Measurements from ENCODE around the gene NPHS2. TPM values are rescaled to one million over a fixed set of nuclear protein-coding genes. Genes with fewer than 3 reads are reported as not detected.

NPHS2 gene
- total RNA-seq, 1 experiment from 2014 or later, result not detected

GRCh38 chr1:179545321-179545720, 30.4 kb downstream of the NPHS2 start:
- POLR2A ChIA-PET, result no interaction called here
- TF ChIP-seq ZNF532 (CRISPR knock-in tag; IDR thresholded peaks at IDR 0.05; ENCODE audit: borderline replicate concordance) (no peak), NFATC4 (CRISPR knock-in tag; IDR thresholded peaks at IDR 0.05) (no peak), RORB (CRISPR knock-in tag; IDR thresholded peaks at IDR 0.05) (no peak), HMGA2 (CRISPR knock-in tag; IDR thresholded peaks at IDR 0.05) (no peak), NFE2L1 (CRISPR knock-in tag; IDR thresholded peaks at IDR 0.05) (no peak), ATF6 (CRISPR knock-in tag; IDR thresholded peaks at IDR 0.05) (no peak), EMX1 (CRISPR knock-in tag; IDR thresholded peaks at IDR 0.05) (no peak), IRF1 (CRISPR knock-in tag; IDR thresholded peaks at IDR 0.05) (no peak), USF1 (CRISPR knock-in tag; IDR thresholded peaks at IDR 0.05) (no peak), GTF2I (CRISPR knock-in tag; conservative IDR thresholded peaks at IDR 0.05) (no peak), IRF2 (CRISPR knock-in tag; IDR thresholded peaks at IDR 0.05; ENCODE audit: borderline replicate concordance, low read depth) (no peak), ZNF317 (CRISPR knock-in tag; IDR thresholded peaks at IDR 0.05; ENCODE audit: borderline replicate concordance, low read depth) (no peak), CBFB (CRISPR knock-in tag; IDR thresholded peaks at IDR 0.05; ENCODE audit: low read depth) (no peak), AFF4 (CRISPR knock-in tag; IDR thresholded peaks at IDR 0.05; ENCODE audit: borderline replicate concordance) (no peak), ATF1 (CRISPR knock-in tag; IDR thresholded peaks at IDR 0.05) (no peak), E2F1 (CRISPR knock-in tag; IDR thresholded peaks at IDR 0.05) (no peak), MXD4 (CRISPR knock-in tag; IDR thresholded peaks at IDR 0.05; ENCODE audit: borderline replicate concordance) (no peak)
- DNase-seq (ENCODE audit: low spot score) (no peak), ATAC-seq (no peak)
- no peak overlapping the region for H3K27ac Mint-ChIP-seq
- peaks cover 11% of the 10 kb centered on the region for H3K36me3 Mint-ChIP-seq
- H3K4me1 Mint-ChIP-seq, result peaks cover 6% of the 10 kb centered on the region
- no peaks in the 10 kb centered on the region; the same call in 1 of the 2 replicates for H3K27me3 Mint-ChIP-seq (ENCODE audit: low read depth)
- CTCF ChIA-PET, result interaction anchor here (0.5 kb wide), 1 partner anchor 17 kb away, joined by 3 read pairs; no protein-coding TSS in a partner anchor
- H3K4me3 Mint-ChIP-seq, result no peak overlapping the region
- peaks cover 6% of the 10 kb centered on the region for H3K9me3 Mint-ChIP-seq
